Measurements from ENCODE around the gene HSF5. TPM values are rescaled to one million over a fixed set of nuclear protein-coding genes. Genes with fewer than 3 reads are reported as not detected.
A peak's percentile ranks its signal among the peaks of the same experiment; 100 is the strongest.

HSF5 gene
- total and polyA plus RNA-seq, 2 of the 13 experiments (the other 11 are each of a cell fraction or from before 2014, with no cell fraction given): not detected

GRCh38 chr17:58520843-58521430 is 32.7 kb upstream of the HSF5 start (continued):
- TF ChIP-seq SRSF9 (IDR thresholded peaks at IDR 0.05; ENCODE audit: borderline replicate concordance, insufficient read depth, low read depth, low read length, poor library complexity, severe bottlenecking) (no peak), CREM (IDR thresholded peaks at IDR 0.05) (0 out of 2 replicates have a peak, but pooled peaks have one; percentile 32), CREM (CRISPR knock-in tag; IDR thresholded peaks at IDR 0.05) (no peak), STAG1 (CRISPR knock-in tag; IDR thresholded peaks at IDR 0.05) (peak; percentile 59), NCOA5 (CRISPR knock-in tag; IDR thresholded peaks at IDR 0.05) (no peak), MIXL1 (CRISPR knock-in tag; IDR thresholded peaks at IDR 0.05) (no peak), ZNF543 (CRISPR knock-in tag; IDR thresholded peaks at IDR 0.05) (no peak), IRF2 (CRISPR knock-in tag; IDR thresholded peaks at IDR 0.05) (peak; percentile 20; the same call in 1 of the 2 replicates), CBFB (CRISPR knock-in tag; IDR thresholded peaks at IDR 0.05) (0 out of 2 replicates have a peak, but pooled peaks have one; percentile 26), ZNF773 (CRISPR knock-in tag; IDR thresholded peaks at IDR 0.05; ENCODE audit: borderline replicate concordance) (no peak), AHR (CRISPR knock-in tag; IDR thresholded peaks at IDR 0.05) (no peak), KLF16 (CRISPR knock-in tag; IDR thresholded peaks at IDR 0.05) (peak in 1 of 2 experiments; percentile 15; a peak in 1 of 4 replicates), CREB1 (IDR thresholded peaks at IDR 0.05) (peak; percentile 55; the same call in 1 of the 2 replicates), CREB1 (CRISPR knock-in tag; IDR thresholded peaks at IDR 0.05) (no peak), XRCC5 (optimal IDR thresholded peaks at IDR 0.05; ENCODE audit: low read length) (peak; percentile 71), ZBTB44 (CRISPR knock-in tag; IDR thresholded peaks at IDR 0.05) (no peak), ZNF839 (CRISPR knock-in tag; IDR thresholded peaks at IDR 0.05; ENCODE audit: borderline replicate concordance) (peak; percentile 53; the same call in 1 of the 2 replicates)
- TF ChIP-seq, protein P1, sequence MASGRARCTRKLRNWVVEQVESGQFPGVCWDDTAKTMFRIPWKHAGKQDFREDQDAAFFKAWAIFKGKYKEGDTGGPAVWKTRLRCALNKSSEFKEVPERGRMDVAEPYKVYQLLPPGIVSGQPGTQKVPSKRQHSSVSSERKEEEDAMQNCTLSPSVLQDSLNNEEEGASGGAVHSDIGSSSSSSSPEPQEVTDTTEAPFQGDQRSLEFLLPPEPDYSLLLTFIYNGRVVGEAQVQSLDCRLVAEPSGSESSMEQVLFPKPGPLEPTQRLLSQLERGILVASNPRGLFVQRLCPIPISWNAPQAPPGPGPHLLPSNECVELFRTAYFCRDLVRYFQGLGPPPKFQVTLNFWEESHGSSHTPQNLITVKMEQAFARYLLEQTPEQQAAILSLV (CRISPR knock-in tag; IDR thresholded peaks at IDR 0.05; ENCODE audit: borderline replicate concordance): 0 out of 2 replicates have a peak, but pooled peaks have one; percentile 32
- TF ChIP-seq, protein P2, sequence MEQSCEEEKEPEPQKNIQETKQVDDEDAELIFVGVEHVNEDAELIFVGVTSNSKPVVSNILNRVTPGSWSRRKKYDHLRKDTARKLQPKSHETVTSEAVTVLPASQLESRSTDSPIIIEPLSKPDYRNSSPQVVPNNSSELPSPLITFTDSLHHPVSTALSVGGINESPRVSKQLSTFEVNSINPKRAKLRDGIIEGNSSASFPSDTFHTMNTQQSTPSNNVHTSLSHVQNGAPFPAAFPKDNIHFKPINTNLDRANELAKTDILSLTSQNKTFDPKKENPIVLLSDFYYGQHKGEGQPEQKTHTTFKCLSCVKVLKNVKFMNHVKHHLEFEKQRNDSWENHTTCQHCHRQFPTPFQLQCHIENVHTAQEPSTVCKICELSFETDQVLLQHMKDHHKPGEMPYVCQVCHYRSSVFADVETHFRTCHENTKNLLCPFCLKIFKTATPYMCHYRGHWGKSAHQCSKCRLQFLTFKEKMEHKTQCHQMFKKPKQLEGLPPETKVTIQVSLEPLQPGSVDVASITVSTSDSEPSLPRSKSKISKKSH (CRISPR knock-in tag; IDR thresholded peaks at IDR 0.05; ENCODE audit: borderline replicate concordance): peak; percentile 31; the same call in 1 of the 2 replicates
- TF ChIP-seq, protein P3, sequence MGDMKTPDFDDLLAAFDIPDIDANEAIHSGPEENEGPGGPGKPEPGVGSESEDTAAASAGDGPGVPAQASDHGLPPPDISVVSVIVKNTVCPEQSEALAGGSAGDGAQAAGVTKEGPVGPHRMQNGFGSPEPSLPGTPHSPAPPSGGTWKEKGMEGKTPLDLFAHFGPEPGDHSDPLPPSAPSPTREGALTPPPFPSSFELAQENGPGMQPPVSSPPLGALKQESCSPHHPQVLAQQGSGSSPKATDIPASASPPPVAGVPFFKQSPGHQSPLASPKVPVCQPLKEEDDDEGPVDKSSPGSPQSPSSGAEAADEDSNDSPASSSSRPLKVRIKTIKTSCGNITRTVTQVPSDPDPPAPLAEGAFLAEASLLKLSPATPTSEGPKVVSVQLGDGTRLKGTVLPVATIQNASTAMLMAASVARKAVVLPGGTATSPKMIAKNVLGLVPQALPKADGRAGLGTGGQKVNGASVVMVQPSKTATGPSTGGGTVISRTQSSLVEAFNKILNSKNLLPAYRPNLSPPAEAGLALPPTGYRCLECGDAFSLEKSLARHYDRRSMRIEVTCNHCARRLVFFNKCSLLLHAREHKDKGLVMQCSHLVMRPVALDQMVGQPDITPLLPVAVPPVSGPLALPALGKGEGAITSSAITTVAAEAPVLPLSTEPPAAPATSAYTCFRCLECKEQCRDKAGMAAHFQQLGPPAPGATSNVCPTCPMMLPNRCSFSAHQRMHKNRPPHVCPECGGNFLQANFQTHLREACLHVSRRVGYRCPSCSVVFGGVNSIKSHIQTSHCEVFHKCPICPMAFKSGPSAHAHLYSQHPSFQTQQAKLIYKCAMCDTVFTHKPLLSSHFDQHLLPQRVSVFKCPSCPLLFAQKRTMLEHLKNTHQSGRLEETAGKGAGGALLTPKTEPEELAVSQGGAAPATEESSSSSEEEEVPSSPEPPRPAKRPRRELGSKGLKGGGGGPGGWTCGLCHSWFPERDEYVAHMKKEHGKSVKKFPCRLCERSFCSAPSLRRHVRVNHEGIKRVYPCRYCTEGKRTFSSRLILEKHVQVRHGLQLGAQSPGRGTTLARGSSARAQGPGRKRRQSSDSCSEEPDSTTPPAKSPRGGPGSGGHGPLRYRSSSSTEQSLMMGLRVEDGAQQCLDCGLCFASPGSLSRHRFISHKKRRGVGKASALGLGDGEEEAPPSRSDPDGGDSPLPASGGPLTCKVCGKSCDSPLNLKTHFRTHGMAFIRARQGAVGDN (CRISPR knock-in tag; IDR thresholded peaks at IDR 0.05): peak; percentile 28
- TF ChIP-seq, protein P4, sequence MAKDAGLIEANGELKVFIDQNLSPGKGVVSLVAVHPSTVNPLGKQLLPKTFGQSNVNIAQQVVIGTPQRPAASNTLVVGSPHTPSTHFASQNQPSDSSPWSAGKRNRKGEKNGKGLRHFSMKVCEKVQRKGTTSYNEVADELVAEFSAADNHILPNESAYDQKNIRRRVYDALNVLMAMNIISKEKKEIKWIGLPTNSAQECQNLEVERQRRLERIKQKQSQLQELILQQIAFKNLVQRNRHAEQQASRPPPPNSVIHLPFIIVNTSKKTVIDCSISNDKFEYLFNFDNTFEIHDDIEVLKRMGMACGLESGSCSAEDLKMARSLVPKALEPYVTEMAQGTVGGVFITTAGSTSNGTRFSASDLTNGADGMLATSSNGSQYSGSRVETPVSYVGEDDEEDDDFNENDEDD (CRISPR knock-in tag; IDR thresholded peaks at IDR 0.05; ENCODE audit: borderline replicate concordance): peak; percentile 48; the same call in 1 of the 2 replicates

All from HepG2 (cell line).